Sigmoid colon (tissue), 7 donors: ENCODE data around the gene BANF2. TPM values are rescaled to one million over a fixed set of nuclear protein-coding genes. Genes with fewer than 3 reads are reported as not detected.

Experiments used
- DNase-seq: peaks from one replicate; pipeline ENCODE4 v3.0.0-alpha.2; 2019
- H3K27ac ChIP-seq, 4 donors: fragments of 200-600 bp; sonication (generic); one replicate each; pipeline ENCODE4 v1.5.1; 2016 to 2019; ENCODE audit warnings: mild to moderate bottlenecking in 1 of 4
- H3K27me3 ChIP-seq, 3 donors: fragments of 200-600 bp; sonication (generic); one replicate each; pipeline ENCODE4 v1.5.1; 2019; ENCODE audit warnings: mild to moderate bottlenecking in 1 of 3
- H3K36me3 ChIP-seq, 4 donors: fragments of 200-600 bp; sonication (generic); one replicate each; pipeline ENCODE4 v1.5.1; 2016 to 2019
- H3K4me1 ChIP-seq, 4 donors: fragments of 200-600 bp; sonication (generic); one replicate each; pipeline ENCODE4 v1.5.1; 2017 to 2019
- H3K4me3 ChIP-seq, 4 donors: fragments of 200-600 bp; sonication (generic); one replicate each; pipeline ENCODE4 v1.5.1; 2017 to 2019; ENCODE audit warnings: mild to moderate bottlenecking in 2 of 4, moderate library complexity in 1 of 4
- H3K9me3 ChIP-seq, 4 donors: fragments of 200-600 bp in 3 of 4; sonication (generic) in 3 of 4; one replicate each; pipeline versions ENCODE4 v1.5.1 to v1.6.1; 2013 to 2019
- CTCF ChIP-seq, 4 experiments: fragments of 450-650 bp in 3 of 4; fragments of 200-600 bp in 1 of 4; IDR thresholded peaks; one replicate each; pipeline ENCODE4 v1.5.1; 2016 to 2019; ENCODE audit warnings: antibody characterized with exemption in 4 of 4, mild to moderate bottlenecking in 3 of 4, moderate library complexity in 2 of 4
- EP300 ChIP-seq, 4 donors: sonication (generic); formaldehyde crosslinking; IDR thresholded peaks; one replicate each; pipeline ENCODE4 v1.6.1; 2017; ENCODE audit warnings: antibody characterized with exemption in 4 of 4
- POLR2A ChIP-seq, 2 donors: fragments of 450-650 bp; IDR thresholded peaks; one replicate each; pipeline ENCODE4 v1.6.1; 2016; ENCODE audit warnings: antibody characterized with exemption in 2 of 2, mild to moderate bottlenecking in 2 of 2, moderate library complexity in 2 of 2
- POLR2AphosphoS5 ChIP-seq, 4 donors: sonication (generic); formaldehyde crosslinking; IDR thresholded peaks; one replicate each; pipeline ENCODE4 v1.6.1; 2017; ENCODE audit warnings: antibody characterized with exemption in 4 of 4
- WGBS, 2 donors: extraction: QIAGEN DNeasy Blood & Tissue Kit; methylation state at CpG; one replicate each; pipeline ENCODE4 v1.1.7; 2013; 5-methylcytosine and 5-hydroxymethylcytosine counted together
- intact Hi-C: fragments of 100-400 bp; cut with DNase I; formaldehyde crosslinking; loops from one replicate; pipeline ENCODE4 v1.15.1; 2023
- polyA plus RNA-seq, 3 donors: library from polyadenylated mRNA; stranded (reverse); fragments of 200-250 nt; gene quantifications; one replicate each; pipeline ENCODE4 v1.2.3, GENCODE V29; 2013
- total RNA-seq, 4 donors: library from RNA; depleted of rRNA; stranded (reverse); fragments of >200 nt; gene quantifications; one replicate each; pipeline ENCODE4 v1.1.0, GENCODE V29; 2016
- donor health status: healthy with polysubstance abuse.
- donor health status: Bipolar disorder and iron deficiency.
- donor health status: healthy.

The BANF2 gene
- total and polyA plus RNA-seq, 7 donors: not detected

- H3K36me3 ChIP-seq: no peaks in the 10 kb centered on the region
- WGBS, 2 donors: 87 to 91% methylated on average over 3 of the region's 3 CpGs
- H3K4me3 ChIP-seq: no peak overlapping the region
- no peaks in the 10 kb centered on the region for H3K9me3 ChIP-seq
- no peak for DNase-seq
- H3K27ac ChIP-seq: no peak overlapping the region
- intact Hi-C loops: no loop called here
- TF ChIP-seq POLR2A (IDR thresholded peaks at IDR 0.05) (no peak), CTCF (IDR thresholded peaks at IDR 0.05) (no peak), EP300 (IDR thresholded peaks at IDR 0.05) (no peak), POLR2AphosphoS5 (IDR thresholded peaks at IDR 0.05) (no peak)
- H3K27me3 ChIP-seq: no peaks in the 10 kb centered on the region
- H3K4me1 ChIP-seq: peaks cover 0 to 20% (median 4%) of the 10 kb centered on the region in 4 donors
These were observed 32.3 kb upstream of the BANF2 start for GRCh38 chr20:17667445-17667844.

DNA sequence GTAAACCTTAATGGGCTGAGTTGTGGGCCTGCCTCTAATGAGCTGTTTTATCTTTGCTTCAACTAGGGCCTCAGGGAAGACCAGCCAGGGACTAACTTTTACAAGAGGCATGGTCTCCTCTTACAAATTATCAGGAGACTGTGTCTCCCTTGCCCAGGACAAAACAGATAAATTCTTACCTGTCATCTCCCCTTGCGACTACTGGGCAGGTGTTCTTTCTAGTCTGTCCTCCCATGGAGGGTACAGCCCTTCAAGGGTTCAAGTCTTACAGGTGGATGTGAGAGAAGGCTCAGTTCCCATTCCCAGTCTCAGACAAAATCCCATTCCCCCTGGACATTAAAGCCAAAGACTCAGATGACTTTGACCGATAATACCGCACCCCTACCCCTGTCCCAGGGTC lies 31.3 kb upstream of the BANF2 start:
- TF ChIP-seq POLR2A (IDR thresholded peaks at IDR 0.05) (no peak), POLR2AphosphoS5 (IDR thresholded peaks at IDR 0.05) (no peak), EP300 (IDR thresholded peaks at IDR 0.05) (no peak), CTCF (IDR thresholded peaks at IDR 0.05) (no peak)
- Histone ChIP-seq H3K4me1 (peaks cover 0 to 20% (median 4%) of the 10 kb centered on the region in 4 donors), H3K27ac (no peak overlapping the region), H3K36me3 (no peaks in the 10 kb centered on the region), H3K27me3 (no peaks in the 10 kb centered on the region), H3K4me3 (no peak overlapping the region), H3K9me3 (no peaks in the 10 kb centered on the region)
- no peak for DNase-seq
- intact Hi-C loops: no loop called here
- WGBS, 2 donors: 98 to 99% methylated on average over 3 of the region's 3 CpGs

DNA sequence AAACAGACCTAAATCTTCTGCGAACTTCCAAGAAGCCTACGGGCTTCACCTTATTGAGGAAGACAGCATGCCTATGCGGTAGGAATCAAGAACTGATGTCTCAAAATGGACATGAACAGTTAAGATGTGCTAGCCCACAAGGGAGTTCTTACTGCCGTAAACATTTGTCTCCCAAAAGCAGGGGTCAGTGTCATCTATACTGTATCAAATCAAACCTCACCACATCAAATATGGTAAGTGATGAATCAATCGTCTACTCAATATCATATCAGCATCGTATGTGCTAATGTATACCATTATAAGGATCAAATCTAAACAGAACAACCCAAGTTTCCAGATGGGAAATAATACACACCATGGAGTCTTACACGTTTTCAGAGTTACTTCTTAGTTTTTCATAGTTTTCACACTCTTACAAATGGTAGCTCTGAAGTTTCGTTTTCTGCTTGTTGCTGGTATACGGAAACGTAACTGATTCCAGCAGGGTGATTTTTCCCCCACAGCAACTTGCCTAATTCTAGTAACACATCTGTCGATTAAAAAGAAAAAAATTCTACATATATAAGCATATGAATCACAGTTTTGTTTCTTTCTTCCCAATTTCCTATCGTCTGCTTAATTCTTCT lies 30.3 kb upstream of the BANF2 start:
- DNase-seq: no peak
- no peaks in the 10 kb centered on the region for H3K27me3 ChIP-seq
- WGBS, 2 donors: 88 to 90% methylated on average over 12 of the region's 12 CpGs
- H3K36me3 ChIP-seq: no peaks in the 10 kb centered on the region
- no peak overlapping the region for H3K27ac ChIP-seq
- no peak overlapping the region for H3K4me3 ChIP-seq
- intact Hi-C loops: no loop called here
- no peak for TF ChIP-seq CTCF (IDR thresholded peaks at IDR 0.05)
- no peak for TF ChIP-seq POLR2AphosphoS5 (IDR thresholded peaks at IDR 0.05)
- no peak for TF ChIP-seq POLR2A (IDR thresholded peaks at IDR 0.05)
- TF ChIP-seq EP300 (IDR thresholded peaks at IDR 0.05): no peak
- peaks cover 0 to 20% (median 5%) of the 10 kb centered on the region in 4 donors for H3K4me1 ChIP-seq
- H3K9me3 ChIP-seq: no peaks in the 10 kb centered on the region

GRCh38 chr20:17671011-17671410 lies 28.8 kb upstream of the BANF2 start:
- Histone ChIP-seq H3K36me3 (no peaks in the 10 kb centered on the region), H3K4me1 (peaks cover 0 to 35% (median 20%) of the 10 kb centered on the region in 4 donors), H3K27ac (peak overlapping the region in 1 of 4 donors; percentile 2), H3K9me3 (no peaks in the 10 kb centered on the region), H3K4me3 (no peak overlapping the region), H3K27me3 (no peaks in the 10 kb centered on the region)
- WGBS, 2 donors: 59 to 76% methylated on average over 1 of the region's 1 CpG
- TF ChIP-seq POLR2AphosphoS5 (IDR thresholded peaks at IDR 0.05) (no peak), EP300 (IDR thresholded peaks at IDR 0.05) (no peak), CTCF (IDR thresholded peaks at IDR 0.05) (no peak), POLR2A (IDR thresholded peaks at IDR 0.05) (no peak)
- no peak for DNase-seq
- intact Hi-C loops: no loop called here

- no peak for TF ChIP-seq EP300 (IDR thresholded peaks at IDR 0.05)
- no peak for TF ChIP-seq POLR2A (IDR thresholded peaks at IDR 0.05)
- TF ChIP-seq POLR2AphosphoS5 (IDR thresholded peaks at IDR 0.05): no peak
- TF ChIP-seq CTCF (IDR thresholded peaks at IDR 0.05): no peak
- peaks cover 0 to 38% (median 23%) of the 10 kb centered on the region in 4 donors for H3K4me1 ChIP-seq
- H3K27ac ChIP-seq: peak overlapping the region in 1 of 4 donors; percentile 2
- no peaks in the 10 kb centered on the region for H3K9me3 ChIP-seq
- intact Hi-C loops: no loop called here
- H3K36me3 ChIP-seq: peaks cover 0 to 5% (median 0%) of the 10 kb centered on the region in 4 donors
- 71 to 85% methylated on average over 4 of the region's 4 CpGs for WGBS, 2 donors
- no peak for DNase-seq
- no peaks in the 10 kb centered on the region for H3K27me3 ChIP-seq
- H3K4me3 ChIP-seq: no peak overlapping the region
These were observed 28.2 kb upstream of the BANF2 start for GRCh38 chr20:17671565-17671964.
